IMR-90 (cell line): Measurements from ENCODE around the gene TP53BP2. TPM values are rescaled to one million over a fixed set of nuclear protein-coding genes. Genes with fewer than 3 reads are reported as not detected.

Source experiments
- ATAC-seq: fragments of 200-7000 bp; cut with Tn5 transposase; 2 replicates; pipeline ENCODE4 v1.9.1; 2020; ENCODE audit warnings: low read depth, mild to moderate bottlenecking, moderate library complexity
- BruUV-seq: library from RNA; stranded (reverse); fragments of 400-500 nt; replicated peaks from 2 replicates; lab custom pipeline; 2021; lab: Mats Ljungman, UMichigan
- CTCF ChIA-PET: fragments of 300-600 bp; formaldehyde crosslinking; extraction: SDS; loops from one replicate; lab custom pipeline; 2021; ENCODE audit warnings: antibody characterized with exemption; lab: Yijun Ruan, JAX
- POLR2A ChIA-PET: fragments of 300-600 bp; sonication (Branson Sonifier 250); formaldehyde crosslinking; loops from one replicate; lab custom pipeline; 2022; ENCODE audit warnings: antibody characterized with exemption; ENCODE audit not compliant: unreplicated experiment; lab: Charles Lee
- DNase-seq: peaks from one replicate; pipeline ENCODE4 v3.0.0; 2013
- H2AFZ ChIP-seq: replicated peaks from 2 replicates; pipeline ENCODE3; 2013; ENCODE audit warnings: low read length, mild to moderate bottlenecking; ENCODE audit not compliant: poor library complexity
- H2AK5ac ChIP-seq: 2 replicates; pipeline ENCODE4 v1.6.1; 2013; ENCODE audit warnings: low read depth, low read length, inconsistent platforms
- H2AK9ac ChIP-seq: replicated peaks from 2 replicates; pipeline ENCODE3; 2013; ENCODE audit warnings: mild to moderate bottlenecking, low read depth, low read length, moderate library complexity; ENCODE audit not compliant: poor library complexity
- H2BK120ac ChIP-seq: 2 replicates; pipeline ENCODE4 v1.6.1; 2013; ENCODE audit warnings: low read depth, low read length, inconsistent platforms
- H2BK15ac ChIP-seq: 3 replicates; pipeline ENCODE4 v1.6.1; 2013; ENCODE audit warnings: low read depth, low read length, inconsistent platforms
- H2BK20ac ChIP-seq: 2 replicates; pipeline ENCODE4 v1.6.1; 2013; ENCODE audit warnings: low read depth, mild to moderate bottlenecking, inconsistent platforms, low read length, moderate library complexity
- H2BK5ac ChIP-seq: 2 replicates; pipeline ENCODE4 v1.6.1; 2013; ENCODE audit warnings: mild to moderate bottlenecking, low read depth, low read length, inconsistent platforms; ENCODE audit not compliant: poor library complexity, severe bottlenecking
- H3K14ac ChIP-seq: replicated peaks from 2 replicates; pipeline ENCODE4 v1.6.1; 2013; ENCODE audit warnings: low read depth, low read length, inconsistent platforms
- H3K18ac ChIP-seq: 2 replicates; pipeline ENCODE4 v1.6.1; 2013; ENCODE audit warnings: low read depth, low read length, control low read depth
- H3K23ac ChIP-seq: 2 replicates; pipeline ENCODE4 v1.6.1; 2013; ENCODE audit warnings: low read depth, low read length, inconsistent platforms
- H3K27ac ChIP-seq: 2 replicates; pipeline ENCODE4 v1.5.1; 2013; ENCODE audit warnings: mild to moderate bottlenecking, control low read depth, low read length; ENCODE audit not compliant: insufficient read depth
- H3K27me3 ChIP-seq: 2 replicates; pipeline ENCODE4 v1.6.1; 2013; ENCODE audit warnings: low read length; ENCODE audit not compliant: control insufficient read depth, insufficient read depth
- H3K36me3 ChIP-seq: 2 replicates; pipeline ENCODE4 v1.6.1; 2013; ENCODE audit warnings: low read length, mixed read lengths; ENCODE audit not compliant: control insufficient read depth, insufficient read depth
- H3K4ac ChIP-seq: 2 replicates; pipeline ENCODE4 v1.6.1; 2013; ENCODE audit warnings: low read depth, low read length, inconsistent platforms
- H3K4me1 ChIP-seq: 2 replicates; pipeline ENCODE4 v1.6.1; 2013; ENCODE audit warnings: low read length, mixed read lengths; ENCODE audit not compliant: control insufficient read depth, insufficient read depth
- H3K4me2 ChIP-seq: 2 replicates; pipeline ENCODE4 v1.6.1; 2013; ENCODE audit warnings: low read depth, mild to moderate bottlenecking, control low read depth, low read length, moderate library complexity
- H3K4me3 ChIP-seq: 2 replicates; pipeline ENCODE4 v1.5.1; 2013; ENCODE audit warnings: low read depth, mild to moderate bottlenecking, control low read depth, low read length, moderate library complexity; ENCODE audit not compliant: insufficient read depth
- H3K56ac ChIP-seq: 2 replicates; pipeline ENCODE4 v1.6.1; 2013; ENCODE audit warnings: low read length, inconsistent platforms; ENCODE audit not compliant: insufficient read depth; ENCODE audit errors: extremely low read depth
- H3K79me1 ChIP-seq, 2 experiments: 2 replicates each; pipeline ENCODE4 v1.6.1; 2013; ENCODE audit warnings: low read length in 2 of 2, inconsistent platforms in 1 of 2, low read depth in 1 of 2
- H3K9ac ChIP-seq: 2 replicates; pipeline ENCODE4 v1.6.1; 2013; ENCODE audit warnings: low read depth, low read length, control low read depth
- H3K9me1 ChIP-seq: 2 replicates; pipeline ENCODE4 v1.6.1; 2013; ENCODE audit warnings: low read length, inconsistent platforms; ENCODE audit not compliant: insufficient read depth
- H3K9me3 ChIP-seq: 2 replicates; pipeline ENCODE4 v1.6.1; 2013; ENCODE audit warnings: low read length; ENCODE audit not compliant: control insufficient read depth, insufficient read depth
- H4K20me1 ChIP-seq: 2 replicates; pipeline ENCODE4 v1.6.1; 2013; ENCODE audit warnings: low read length, inconsistent platforms; ENCODE audit not compliant: insufficient read depth
- H4K5ac ChIP-seq: 2 replicates; pipeline ENCODE4 v1.6.1; 2013; ENCODE audit warnings: mild to moderate bottlenecking, low read depth, low read length, control low read depth
- H4K8ac ChIP-seq, 2 experiments: 2 replicates each; pipeline ENCODE4 v1.6.1; 2013; ENCODE audit warnings: low read depth in 2 of 2, low read length in 2 of 2, control low read depth in 1 of 2, inconsistent platforms in 1 of 2
- H4K91ac ChIP-seq: 2 replicates; pipeline ENCODE4 v1.6.1; 2013; ENCODE audit warnings: low read depth, low read length, inconsistent platforms; ENCODE audit not compliant: insufficient read depth
- CEBPB ChIP-seq: IDR thresholded peaks from 2 replicates; pipeline ENCODE4 v1.6.1; 2012; ENCODE audit warnings: low read depth, low read length, improper control_type of control experiment
- FOS ChIP-seq: fragments of 150-350 bp; IDR thresholded peaks from 2 replicates; pipeline ENCODE4 v1.6.1; 2016; ENCODE audit warnings: low read depth, low read length
- MAFK ChIP-seq: IDR thresholded peaks from 2 replicates; pipeline ENCODE4 v1.6.1; 2012; ENCODE audit warnings: low read depth, low read length, improper control_type of control experiment
- MAZ ChIP-seq: IDR thresholded peaks from 2 replicates; pipeline ENCODE4 v1.6.1; 2012; ENCODE audit warnings: low read depth, mild to moderate bottlenecking, low read length, improper control_type of control experiment, moderate library complexity, borderline replicate concordance
- RAD21 ChIP-seq: IDR thresholded peaks from 2 replicates; pipeline ENCODE4 v1.6.1; 2012; ENCODE audit warnings: low read length, improper control_type of control experiment
- RFX5 ChIP-seq: IDR thresholded peaks from 2 replicates; pipeline ENCODE4 v1.8.0; 2012; ENCODE audit warnings: low read depth, mild to moderate bottlenecking, low read length, moderate library complexity
- USF2 ChIP-seq: fragments of 150-350 bp; IDR thresholded peaks from 2 replicates; pipeline ENCODE4 v1.6.1; 2017; ENCODE audit warnings: mild to moderate bottlenecking, antibody characterized with exemption, low read length, low read depth
- WGBS, 2 experiments: methylation state at CpG; one replicate each; pipeline versions ENCODE4 v1.1.5 to v1.1.7; 2013; ENCODE audit warnings: missing lambda C conversion rate in 2 of 2; ENCODE audit not compliant: insufficient read length in 1 of 2; ENCODE audit errors: extremely low coverage in 2 of 2; 5-methylcytosine and 5-hydroxymethylcytosine counted together
- dilution Hi-C: fragments of 300-500 bp; cut with HindIII; formaldehyde crosslinking; loops from one replicate; pipeline ENCODE4 v1.14.3; 2018; ENCODE audit warnings: low sequenced_read_pairs; ENCODE audit not compliant: unreplicated experiment
- in situ Hi-C: fragments of 300-500 bp; cut with MboI; formaldehyde crosslinking; loops from 3 replicates; pipeline ENCODE4 v1.14.3; 2019; ENCODE audit warnings: low sequenced_read_pairs, inconsistent platforms, mixed read lengths
- intact Hi-C: fragments of 100-400 bp; cut with micrococcal nuclease; formaldehyde crosslinking; loops from 2 replicates; pipeline ENCODE4 v1.10.0; 2022
- polyA plus RNA-seq, 3 experiments: library from polyadenylated mRNA; depleted of rRNA; stranded (reverse); fragments of >200 nt; gene quantifications; 2 replicates each; pipeline ENCODE4 v1.2.3, GENCODE V29; 2012; ENCODE audit warnings: low replicate concordance in 1 of 3
- total RNA-seq: library from RNA; depleted of rRNA; stranded (reverse); fragments of >200 nt; gene quantifications from 2 replicates; pipeline ENCODE4 v1.2.3, GENCODE V29; 2012
- TF ChIP-seq, protein P1 (sequence below): fragments of 150-350 bp; IDR thresholded peaks from 2 replicates; pipeline ENCODE4 v1.6.1; 2016; ENCODE audit warnings: low read depth, mild to moderate bottlenecking, low read length, moderate library complexity, borderline replicate concordance

Gene TP53BP2
- total and polyA plus RNA-seq, 2 of the 4 experiments (the other 2 are of a cell fraction), result 19.9 to 35.0 TPM

- Histone ChIP-seq H3K9ac (no peak overlapping the region), H2AK5ac (no peak overlapping the region), H3K4me2 (no peak overlapping the region), H3K4ac (no peak overlapping the region), H4K20me1 (no peaks in the 10 kb centered on the region), H2BK120ac (no peak overlapping the region), H2AFZ (no peak overlapping the region), H3K4me1 (peaks cover 7% of the 10 kb centered on the region), H3K36me3 (peaks cover 77% of the 10 kb centered on the region), H2BK15ac (no peak overlapping the region), H4K5ac (0 out of 2 replicates have a peak overlapping the region, but pooled peaks have one; percentile 14), H2BK5ac (no peak overlapping the region), H3K9me3 (no peaks in the 10 kb centered on the region), H3K14ac (no peak overlapping the region), H3K23ac (no peak overlapping the region), H3K18ac (no peak overlapping the region), H3K56ac (no peak overlapping the region), H4K91ac (no peak overlapping the region), H3K79me1 (peaks cover 32 to 67% of the 10 kb centered on the region in 2 experiments), H3K27me3 (no peaks in the 10 kb centered on the region), H3K27ac (peak overlapping the region; percentile 67; the same call in 1 of the 2 replicates), H2BK20ac (no peak overlapping the region), H2AK9ac (no peak overlapping the region), H4K8ac (no peak overlapping the region), H3K9me1 (peaks cover 17% of the 10 kb centered on the region), H3K4me3 (no peak overlapping the region)
- POLR2A ChIA-PET, result no interaction called here
- no TSS peak for BruUV-seq
- ATAC-seq, result no peak
- TF ChIP-seq RAD21, result no peak
- TF ChIP-seq MAZ, result no peak
- no peak for TF ChIP-seq RFX5
- peak; percentile 61; the same call in 1 of the 2 replicates for TF ChIP-seq CEBPB
- no peak for TF ChIP-seq FOS
- TF ChIP-seq, protein P1, sequence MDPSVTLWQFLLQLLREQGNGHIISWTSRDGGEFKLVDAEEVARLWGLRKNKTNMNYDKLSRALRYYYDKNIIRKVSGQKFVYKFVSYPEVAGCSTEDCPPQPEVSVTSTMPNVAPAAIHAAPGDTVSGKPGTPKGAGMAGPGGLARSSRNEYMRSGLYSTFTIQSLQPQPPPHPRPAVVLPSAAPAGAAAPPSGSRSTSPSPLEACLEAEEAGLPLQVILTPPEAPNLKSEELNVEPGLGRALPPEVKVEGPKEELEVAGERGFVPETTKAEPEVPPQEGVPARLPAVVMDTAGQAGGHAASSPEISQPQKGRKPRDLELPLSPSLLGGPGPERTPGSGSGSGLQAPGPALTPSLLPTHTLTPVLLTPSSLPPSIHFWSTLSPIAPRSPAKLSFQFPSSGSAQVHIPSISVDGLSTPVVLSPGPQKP, result no peak
- TF ChIP-seq USF2, result no peak
- TF ChIP-seq MAFK, result no peak
- peak; percentile 27 for DNase-seq
- dilution Hi-C loops (no loop called here), intact Hi-C loops (no loop called here), in situ Hi-C loops (no loop called here)
- WGBS, 2 experiments, result 62% methylated on average over 3 of the region's 7 CpGs; no CpG with 5 or more reads in 1 of the 2 experiments
- CTCF ChIA-PET, result interaction anchor here (0.6 to 4.3 kb wide), 2 partner anchors 11 to 12 kb away, joined by 4 to 16 read pairs; no protein-coding TSS in a partner anchor
Observed at GRCh38 chr1:223761411-223761810, 84.3 kb downstream of the TP53BP2 start.
